ENCODE data around the gene OR51G2. TPM values are rescaled to one million over a fixed set of nuclear protein-coding genes. Genes with fewer than 3 reads are reported as not detected.

The OR51G2 gene
- total RNA-seq, 1 experiment from 2014 or later: not detected

DNA sequence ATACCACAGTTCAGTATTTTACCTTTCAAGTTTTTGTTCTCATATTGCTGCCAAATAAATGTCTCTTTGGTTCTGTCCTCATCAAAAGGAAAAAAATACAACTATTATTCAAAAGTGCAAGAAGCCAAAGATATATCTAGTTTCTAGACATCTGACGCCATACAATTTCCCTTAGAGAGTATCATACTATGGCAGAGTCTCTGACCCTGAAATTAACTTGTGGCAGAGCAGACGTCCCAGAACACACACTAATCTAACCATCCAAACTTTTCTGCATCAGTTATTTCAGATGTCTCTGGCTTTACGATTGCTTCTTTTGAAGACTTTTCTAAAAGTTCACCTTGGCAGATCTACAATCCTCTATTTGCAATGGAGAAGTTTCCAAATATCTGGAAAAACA lies 34.8 kb downstream of the OR51G2 start:
- H3K36me3 Mint-ChIP-seq: no peaks in the 10 kb centered on the region
- H3K4me1 Mint-ChIP-seq: no peaks in the 10 kb centered on the region
- H3K9me3 Mint-ChIP-seq: no peaks in the 10 kb centered on the region
- TF ChIP-seq, protein P1, sequence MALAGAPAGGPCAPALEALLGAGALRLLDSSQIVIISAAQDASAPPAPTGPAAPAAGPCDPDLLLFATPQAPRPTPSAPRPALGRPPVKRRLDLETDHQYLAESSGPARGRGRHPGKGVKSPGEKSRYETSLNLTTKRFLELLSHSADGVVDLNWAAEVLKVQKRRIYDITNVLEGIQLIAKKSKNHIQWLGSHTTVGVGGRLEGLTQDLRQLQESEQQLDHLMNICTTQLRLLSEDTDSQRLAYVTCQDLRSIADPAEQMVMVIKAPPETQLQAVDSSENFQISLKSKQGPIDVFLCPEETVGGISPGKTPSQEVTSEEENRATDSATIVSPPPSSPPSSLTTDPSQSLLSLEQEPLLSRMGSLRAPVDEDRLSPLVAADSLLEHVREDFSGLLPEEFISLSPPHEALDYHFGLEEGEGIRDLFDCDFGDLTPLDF (CRISPR knock-in tag; IDR thresholded peaks at IDR 0.05): no peak
- TF ChIP-seq RORB (CRISPR knock-in tag; IDR thresholded peaks at IDR 0.05) (no peak), MYBL2 (CRISPR knock-in tag; IDR thresholded peaks at IDR 0.05) (no peak), NR3C1 (CRISPR knock-in tag; conservative IDR thresholded peaks at IDR 0.05; ENCODE audit: low read depth) (no peak), FOXK1 (CRISPR knock-in tag; IDR thresholded peaks at IDR 0.05) (no peak), MXD4 (CRISPR knock-in tag; IDR thresholded peaks at IDR 0.05; ENCODE audit: borderline replicate concordance) (no peak), ZBTB21 (CRISPR knock-in tag; IDR thresholded peaks at IDR 0.05; ENCODE audit: borderline replicate concordance) (no peak), NFATC4 (CRISPR knock-in tag; IDR thresholded peaks at IDR 0.05) (no peak), TP53 (CRISPR knock-in tag; IDR thresholded peaks at IDR 0.05) (no peak), ESRRA (CRISPR knock-in tag; IDR thresholded peaks at IDR 0.05; ENCODE audit: borderline replicate concordance) (no peak), FOXJ3 (CRISPR knock-in tag; IDR thresholded peaks at IDR 0.05; ENCODE audit: borderline replicate concordance) (no peak), JAZF1 (CRISPR knock-in tag; IDR thresholded peaks at IDR 0.05) (no peak)
- TF ChIP-seq, protein P2, sequence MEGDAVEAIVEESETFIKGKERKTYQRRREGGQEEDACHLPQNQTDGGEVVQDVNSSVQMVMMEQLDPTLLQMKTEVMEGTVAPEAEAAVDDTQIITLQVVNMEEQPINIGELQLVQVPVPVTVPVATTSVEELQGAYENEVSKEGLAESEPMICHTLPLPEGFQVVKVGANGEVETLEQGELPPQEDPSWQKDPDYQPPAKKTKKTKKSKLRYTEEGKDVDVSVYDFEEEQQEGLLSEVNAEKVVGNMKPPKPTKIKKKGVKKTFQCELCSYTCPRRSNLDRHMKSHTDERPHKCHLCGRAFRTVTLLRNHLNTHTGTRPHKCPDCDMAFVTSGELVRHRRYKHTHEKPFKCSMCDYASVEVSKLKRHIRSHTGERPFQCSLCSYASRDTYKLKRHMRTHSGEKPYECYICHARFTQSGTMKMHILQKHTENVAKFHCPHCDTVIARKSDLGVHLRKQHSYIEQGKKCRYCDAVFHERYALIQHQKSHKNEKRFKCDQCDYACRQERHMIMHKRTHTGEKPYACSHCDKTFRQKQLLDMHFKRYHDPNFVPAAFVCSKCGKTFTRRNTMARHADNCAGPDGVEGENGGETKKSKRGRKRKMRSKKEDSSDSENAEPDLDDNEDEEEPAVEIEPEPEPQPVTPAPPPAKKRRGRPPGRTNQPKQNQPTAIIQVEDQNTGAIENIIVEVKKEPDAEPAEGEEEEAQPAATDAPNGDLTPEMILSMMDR (IDR thresholded peaks at IDR 0.05): no peak
- TF ChIP-seq, protein P3, sequence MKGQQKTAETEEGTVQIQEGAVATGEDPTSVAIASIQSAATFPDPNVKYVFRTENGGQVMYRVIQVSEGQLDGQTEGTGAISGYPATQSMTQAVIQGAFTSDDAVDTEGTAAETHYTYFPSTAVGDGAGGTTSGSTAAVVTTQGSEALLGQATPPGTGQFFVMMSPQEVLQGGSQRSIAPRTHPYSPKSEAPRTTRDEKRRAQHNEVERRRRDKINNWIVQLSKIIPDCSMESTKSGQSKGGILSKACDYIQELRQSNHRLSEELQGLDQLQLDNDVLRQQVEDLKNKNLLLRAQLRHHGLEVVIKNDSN (CRISPR knock-in tag; IDR thresholded peaks at IDR 0.05): no peak
- TF ChIP-seq, protein P4, sequence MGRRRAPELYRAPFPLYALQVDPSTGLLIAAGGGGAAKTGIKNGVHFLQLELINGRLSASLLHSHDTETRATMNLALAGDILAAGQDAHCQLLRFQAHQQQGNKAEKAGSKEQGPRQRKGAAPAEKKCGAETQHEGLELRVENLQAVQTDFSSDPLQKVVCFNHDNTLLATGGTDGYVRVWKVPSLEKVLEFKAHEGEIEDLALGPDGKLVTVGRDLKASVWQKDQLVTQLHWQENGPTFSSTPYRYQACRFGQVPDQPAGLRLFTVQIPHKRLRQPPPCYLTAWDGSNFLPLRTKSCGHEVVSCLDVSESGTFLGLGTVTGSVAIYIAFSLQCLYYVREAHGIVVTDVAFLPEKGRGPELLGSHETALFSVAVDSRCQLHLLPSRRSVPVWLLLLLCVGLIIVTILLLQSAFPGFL (CRISPR knock-in tag; IDR thresholded peaks at IDR 0.05; ENCODE audit: borderline replicate concordance): no peak
- POLR2A ChIA-PET: no interaction called here
- ATAC-seq (no peak), DNase-seq (ENCODE audit: low spot score) (no peak)
- no peak overlapping the region for H3K4me3 Mint-ChIP-seq
- CTCF ChIA-PET: interaction anchor here (0.8 kb wide), 1 partner anchor 247 kb away, joined by 3 read pairs; the partner anchor contains the start of gene OR51D1
- H3K27me3 Mint-ChIP-seq (ENCODE audit: low read depth): no peaks in the 10 kb centered on the region; the same call in none of the 2 replicates
- no peak overlapping the region for H3K27ac Mint-ChIP-seq

DNA sequence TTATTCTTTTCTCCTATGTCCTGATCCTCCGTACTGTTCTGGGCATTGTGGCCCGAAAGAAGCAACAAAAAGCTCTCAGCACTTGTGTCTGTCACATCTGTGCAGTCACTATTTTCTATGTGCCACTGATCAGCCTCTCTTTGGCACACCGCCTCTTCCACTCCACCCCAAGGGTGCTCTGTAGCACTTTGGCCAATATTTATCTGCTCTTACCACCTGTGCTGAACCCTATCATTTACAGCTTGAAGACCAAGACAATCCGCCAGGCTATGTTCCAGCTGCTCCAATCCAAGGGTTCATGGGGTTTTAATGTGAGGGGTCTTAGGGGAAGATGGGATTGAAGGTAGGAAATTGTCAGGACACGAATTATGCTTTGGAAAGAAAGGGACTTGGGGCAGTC lies 36.6 kb downstream of the OR51G2 start:
- ATAC-seq: no peak
- no peaks in the 10 kb centered on the region for H3K36me3 Mint-ChIP-seq
- no peaks in the 10 kb centered on the region for H3K9me3 Mint-ChIP-seq
- ChIA-PET CTCF (no interaction called here), POLR2A (no interaction called here)
- no peak for DNase-seq (ENCODE audit: low spot score)
- no peaks in the 10 kb centered on the region for H3K4me1 Mint-ChIP-seq
- no peak for TF ChIP-seq ZNF396 (CRISPR knock-in tag; IDR thresholded peaks at IDR 0.05; ENCODE audit: borderline replicate concordance)
- TF ChIP-seq HMGA2 (CRISPR knock-in tag; IDR thresholded peaks at IDR 0.05): no peak
- TF ChIP-seq MXD4 (CRISPR knock-in tag; IDR thresholded peaks at IDR 0.05; ENCODE audit: borderline replicate concordance): no peak
- TF ChIP-seq, protein P5, sequence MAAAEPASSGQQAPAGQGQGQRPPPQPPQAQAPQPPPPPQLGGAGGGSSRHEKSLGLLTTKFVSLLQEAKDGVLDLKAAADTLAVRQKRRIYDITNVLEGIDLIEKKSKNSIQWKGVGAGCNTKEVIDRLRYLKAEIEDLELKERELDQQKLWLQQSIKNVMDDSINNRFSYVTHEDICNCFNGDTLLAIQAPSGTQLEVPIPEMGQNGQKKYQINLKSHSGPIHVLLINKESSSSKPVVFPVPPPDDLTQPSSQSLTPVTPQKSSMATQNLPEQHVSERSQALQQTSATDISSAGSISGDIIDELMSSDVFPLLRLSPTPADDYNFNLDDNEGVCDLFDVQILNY (CRISPR knock-in tag; IDR thresholded peaks at IDR 0.05): no peak
- TF ChIP-seq PRRX2 (CRISPR knock-in tag; IDR thresholded peaks at IDR 0.05): no peak
- no peak for TF ChIP-seq NR2C2 (CRISPR knock-in tag; IDR thresholded peaks at IDR 0.05)
- TF ChIP-seq TEAD1 (CRISPR knock-in tag; IDR thresholded peaks at IDR 0.05): no peak
- no peak for TF ChIP-seq ESRRA (CRISPR knock-in tag; IDR thresholded peaks at IDR 0.05; ENCODE audit: borderline replicate concordance)
- TF ChIP-seq, protein P6, sequence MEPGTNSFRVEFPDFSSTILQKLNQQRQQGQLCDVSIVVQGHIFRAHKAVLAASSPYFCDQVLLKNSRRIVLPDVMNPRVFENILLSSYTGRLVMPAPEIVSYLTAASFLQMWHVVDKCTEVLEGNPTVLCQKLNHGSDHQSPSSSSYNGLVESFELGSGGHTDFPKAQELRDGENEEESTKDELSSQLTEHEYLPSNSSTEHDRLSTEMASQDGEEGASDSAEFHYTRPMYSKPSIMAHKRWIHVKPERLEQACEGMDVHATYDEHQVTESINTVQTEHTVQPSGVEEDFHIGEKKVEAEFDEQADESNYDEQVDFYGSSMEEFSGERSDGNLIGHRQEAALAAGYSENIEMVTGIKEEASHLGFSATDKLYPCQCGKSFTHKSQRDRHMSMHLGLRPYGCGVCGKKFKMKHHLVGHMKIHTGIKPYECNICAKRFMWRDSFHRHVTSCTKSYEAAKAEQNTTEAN (CRISPR knock-in tag; IDR thresholded peaks at IDR 0.05): no peak
- TF ChIP-seq JUN (CRISPR knock-in tag; IDR thresholded peaks at IDR 0.05): no peak
- no peak for TF ChIP-seq CREM (CRISPR knock-in tag; IDR thresholded peaks at IDR 0.05)
- TF ChIP-seq, protein P3 (CRISPR knock-in tag; IDR thresholded peaks at IDR 0.05): no peak
- no peak for TF ChIP-seq EMX1 (CRISPR knock-in tag; IDR thresholded peaks at IDR 0.05)
- TF ChIP-seq, protein P7, sequence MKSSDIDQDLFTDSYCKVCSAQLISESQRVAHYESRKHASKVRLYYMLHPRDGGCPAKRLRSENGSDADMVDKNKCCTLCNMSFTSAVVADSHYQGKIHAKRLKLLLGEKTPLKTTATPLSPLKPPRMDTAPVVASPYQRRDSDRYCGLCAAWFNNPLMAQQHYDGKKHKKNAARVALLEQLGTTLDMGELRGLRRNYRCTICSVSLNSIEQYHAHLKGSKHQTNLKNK (CRISPR knock-in tag; IDR thresholded peaks at IDR 0.05): no peak
- TF ChIP-seq RELA (CRISPR knock-in tag; IDR thresholded peaks at IDR 0.05; ENCODE audit: borderline replicate concordance): no peak
- TF ChIP-seq, protein P8, sequence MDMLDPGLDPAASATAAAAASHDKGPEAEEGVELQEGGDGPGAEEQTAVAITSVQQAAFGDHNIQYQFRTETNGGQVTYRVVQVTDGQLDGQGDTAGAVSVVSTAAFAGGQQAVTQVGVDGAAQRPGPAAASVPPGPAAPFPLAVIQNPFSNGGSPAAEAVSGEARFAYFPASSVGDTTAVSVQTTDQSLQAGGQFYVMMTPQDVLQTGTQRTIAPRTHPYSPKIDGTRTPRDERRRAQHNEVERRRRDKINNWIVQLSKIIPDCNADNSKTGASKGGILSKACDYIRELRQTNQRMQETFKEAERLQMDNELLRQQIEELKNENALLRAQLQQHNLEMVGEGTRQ (CRISPR knock-in tag; IDR thresholded peaks at IDR 0.05): no peak
- no peak for TF ChIP-seq FOXK1 (CRISPR knock-in tag; IDR thresholded peaks at IDR 0.05)
- H3K27ac Mint-ChIP-seq: no peak overlapping the region
- H3K4me3 Mint-ChIP-seq: no peak overlapping the region
- H3K27me3 Mint-ChIP-seq (ENCODE audit: low read depth): no peaks in the 10 kb centered on the region; the same call in none of the 2 replicates

Measured in WTC11 (cell line).